OCI-LY3 (cell line): ENCODE measurements around the gene SPTSSB.

Experiments used
- H2AFZ ChIP-seq: fragments of 200-600, 300-600 bp; shearing (Covaris generic); 2 replicates; pipeline ENCODE4 v1.6.0; 2014; ENCODE audit warnings: antibody characterized with exemption, low read depth, low read length
- H3K27ac ChIP-seq: fragments of 200-600, 300-600 bp; sonication (generic); 2 replicates; pipeline ENCODE4 v1.5.1; 2014; ENCODE audit warnings: mild to moderate bottlenecking, low read length, moderate library complexity, mixed read lengths
- H3K27me3 ChIP-seq: fragments of 200-600, 300-600 bp; sonication (generic); 2 replicates; pipeline ENCODE4 v1.6.1; 2014; ENCODE audit warnings: low read depth, low read length, mixed read lengths
- H3K36me3 ChIP-seq: fragments of 200-600, 300-600 bp; sonication (generic); replicated peaks from 2 replicates; pipeline ENCODE3; 2014; ENCODE audit warnings: low read depth, low read length, mixed read lengths
- H3K4me1 ChIP-seq: fragments of 300-600, 200-600 bp; sonication (generic); 2 replicates; pipeline ENCODE4 v1.6.1; 2014; ENCODE audit warnings: low read length, mixed read lengths
- H3K4me2 ChIP-seq: fragments of 200-600, 300-600 bp; sonication (generic); 2 replicates; pipeline ENCODE4 v1.6.1; 2014; ENCODE audit warnings: low read length, mixed read lengths
- H3K4me3 ChIP-seq: fragments of 300-600, 200-600 bp; sonication (generic); 2 replicates; pipeline ENCODE4 v1.5.1; 2014; ENCODE audit warnings: antibody characterized with exemption, mild to moderate bottlenecking, low read length, moderate library complexity
- H3K79me2 ChIP-seq: fragments of 300-600, 200-600 bp; shearing (Covaris generic); 2 replicates; pipeline ENCODE4 v1.6.1; 2014; ENCODE audit warnings: mild to moderate bottlenecking, low read length, mixed read lengths
- H3K9ac ChIP-seq: fragments of 300-600, 200-600 bp; shearing (Covaris generic); 2 replicates; pipeline ENCODE4 v1.6.0; 2014; ENCODE audit warnings: mild to moderate bottlenecking, low read length, moderate library complexity
- H3K9me3 ChIP-seq: fragments of 200-600, 300-600 bp; shearing (Covaris generic); 2 replicates; pipeline ENCODE4 v1.6.1; 2014; ENCODE audit warnings: low read length, mixed read lengths; ENCODE audit not compliant: insufficient read depth
- H4K20me1 ChIP-seq: fragments of 200-600, 300-600 bp; sonication (generic); 2 replicates; pipeline ENCODE4 v1.6.1; 2016; ENCODE audit warnings: low read length, mixed read lengths; ENCODE audit not compliant: insufficient read depth
- EZH2phosphoT487 ChIP-seq: fragments of 200-600 bp; shearing (Covaris generic); IDR thresholded peaks from 2 replicates; pipeline ENCODE4 v1.6.1; 2018; ENCODE audit warnings: antibody characterized with exemption, mixed run types, low read depth
- TF ChIP-seq, protein P1 (sequence below): fragments of 200-600, 300-600 bp; sonication (generic); IDR thresholded peaks from 2 replicates; pipeline ENCODE4 v1.5.1; 2014; ENCODE audit warnings: antibody characterized with exemption, low read length, low read depth

Gene SPTSSB

DNA sequence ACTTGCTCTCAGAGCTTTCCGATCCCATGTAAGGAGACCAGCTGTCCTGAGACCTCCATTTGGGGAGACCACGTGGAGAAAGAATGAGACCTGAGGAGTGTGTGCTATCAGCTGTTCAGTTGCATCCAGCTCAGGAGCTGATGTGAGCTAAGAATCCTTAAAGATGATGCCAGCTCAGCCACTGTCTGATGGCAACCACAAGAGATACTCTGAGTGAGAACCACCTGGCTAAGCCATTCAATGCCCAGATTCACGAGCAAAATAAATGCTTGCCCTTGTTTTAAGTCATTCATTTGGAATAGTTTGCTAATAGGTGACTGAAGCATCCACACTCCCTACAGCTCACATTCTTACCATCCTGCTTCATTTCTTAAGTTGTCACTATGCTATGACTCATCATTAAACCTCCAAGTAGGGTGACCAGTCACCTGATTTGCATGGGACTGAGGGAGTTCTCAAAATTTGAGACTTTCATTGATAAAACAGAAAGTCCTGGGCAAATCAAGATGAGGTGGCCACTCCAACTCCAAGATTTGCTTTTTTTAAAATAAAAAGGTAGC, 56.4 kb downstream of the SPTSSB start:
- H3K36me3 ChIP-seq: no peaks in the 10 kb centered on the region
- no peak for TF ChIP-seq EZH2phosphoT487
- TF ChIP-seq, protein P1, sequence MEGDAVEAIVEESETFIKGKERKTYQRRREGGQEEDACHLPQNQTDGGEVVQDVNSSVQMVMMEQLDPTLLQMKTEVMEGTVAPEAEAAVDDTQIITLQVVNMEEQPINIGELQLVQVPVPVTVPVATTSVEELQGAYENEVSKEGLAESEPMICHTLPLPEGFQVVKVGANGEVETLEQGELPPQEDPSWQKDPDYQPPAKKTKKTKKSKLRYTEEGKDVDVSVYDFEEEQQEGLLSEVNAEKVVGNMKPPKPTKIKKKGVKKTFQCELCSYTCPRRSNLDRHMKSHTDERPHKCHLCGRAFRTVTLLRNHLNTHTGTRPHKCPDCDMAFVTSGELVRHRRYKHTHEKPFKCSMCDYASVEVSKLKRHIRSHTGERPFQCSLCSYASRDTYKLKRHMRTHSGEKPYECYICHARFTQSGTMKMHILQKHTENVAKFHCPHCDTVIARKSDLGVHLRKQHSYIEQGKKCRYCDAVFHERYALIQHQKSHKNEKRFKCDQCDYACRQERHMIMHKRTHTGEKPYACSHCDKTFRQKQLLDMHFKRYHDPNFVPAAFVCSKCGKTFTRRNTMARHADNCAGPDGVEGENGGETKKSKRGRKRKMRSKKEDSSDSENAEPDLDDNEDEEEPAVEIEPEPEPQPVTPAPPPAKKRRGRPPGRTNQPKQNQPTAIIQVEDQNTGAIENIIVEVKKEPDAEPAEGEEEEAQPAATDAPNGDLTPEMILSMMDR: no peak
- H2AFZ ChIP-seq: no peak overlapping the region

DNA sequence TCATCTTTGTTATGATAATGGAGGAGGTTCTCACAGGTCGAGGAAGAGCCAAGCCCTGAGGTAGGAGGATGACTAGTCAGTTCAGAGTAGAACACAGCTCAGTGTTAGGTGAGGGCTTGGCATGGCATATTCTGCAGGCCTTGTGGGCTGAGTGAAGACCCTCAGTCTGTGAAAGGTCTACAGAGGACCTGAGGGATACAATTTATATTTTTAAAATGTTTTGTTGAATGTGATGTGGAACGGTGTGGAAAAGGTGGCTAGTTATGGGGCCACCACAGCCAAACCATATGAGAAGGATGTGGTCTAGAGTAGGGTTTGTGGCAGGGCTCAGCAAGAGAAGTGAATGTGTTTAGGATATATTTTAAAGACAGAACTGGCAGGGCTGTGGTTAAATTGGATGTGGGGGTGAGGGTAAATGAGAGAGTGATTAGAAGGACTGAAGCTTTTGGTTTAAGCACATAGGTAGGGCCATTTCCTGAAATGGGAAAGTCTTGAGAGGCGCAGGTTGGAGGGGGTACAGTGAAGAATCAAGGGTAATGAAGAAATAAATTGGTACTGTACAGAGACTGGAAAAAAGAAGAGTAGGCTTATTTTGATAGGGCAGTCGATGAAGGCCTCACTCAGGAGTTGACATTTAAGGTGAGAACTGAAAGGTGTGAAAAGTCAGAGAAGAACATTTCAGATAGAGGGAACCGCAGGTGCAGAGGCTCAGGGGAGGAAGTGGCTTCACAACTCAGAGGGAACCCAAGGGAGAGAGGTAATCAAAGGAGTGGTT, 60.5 kb downstream of the SPTSSB start:
- Histone ChIP-seq H3K4me2 (no peak overlapping the region), H3K27ac (no peak overlapping the region), H2AFZ (no peak overlapping the region), H3K9ac (no peak overlapping the region), H3K27me3 (no peaks in the 10 kb centered on the region), H3K4me1 (peaks cover 26% of the 10 kb centered on the region), H3K79me2 (no peaks in the 10 kb centered on the region), H3K9me3 (no peaks in the 10 kb centered on the region), H3K4me3 (no peak overlapping the region), H4K20me1 (no peaks in the 10 kb centered on the region), H3K36me3 (peaks cover 3% of the 10 kb centered on the region)
- no peak for TF ChIP-seq EZH2phosphoT487
- TF ChIP-seq, protein P1: no peak

More for the DNA sequence above, 56.4 kb downstream of the SPTSSB start:
- Histone ChIP-seq H3K4me3 (no peak overlapping the region), H4K20me1 (no peaks in the 10 kb centered on the region), H3K4me2 (peak overlapping the region; percentile 37; the same call in 1 of the 2 replicates), H3K79me2 (no peaks in the 10 kb centered on the region), H3K9me3 (no peaks in the 10 kb centered on the region), H3K27me3 (no peaks in the 10 kb centered on the region), H3K9ac (no peak overlapping the region), H3K4me1 (peaks cover 26% of the 10 kb centered on the region), H3K27ac (no peak overlapping the region)

DNA sequence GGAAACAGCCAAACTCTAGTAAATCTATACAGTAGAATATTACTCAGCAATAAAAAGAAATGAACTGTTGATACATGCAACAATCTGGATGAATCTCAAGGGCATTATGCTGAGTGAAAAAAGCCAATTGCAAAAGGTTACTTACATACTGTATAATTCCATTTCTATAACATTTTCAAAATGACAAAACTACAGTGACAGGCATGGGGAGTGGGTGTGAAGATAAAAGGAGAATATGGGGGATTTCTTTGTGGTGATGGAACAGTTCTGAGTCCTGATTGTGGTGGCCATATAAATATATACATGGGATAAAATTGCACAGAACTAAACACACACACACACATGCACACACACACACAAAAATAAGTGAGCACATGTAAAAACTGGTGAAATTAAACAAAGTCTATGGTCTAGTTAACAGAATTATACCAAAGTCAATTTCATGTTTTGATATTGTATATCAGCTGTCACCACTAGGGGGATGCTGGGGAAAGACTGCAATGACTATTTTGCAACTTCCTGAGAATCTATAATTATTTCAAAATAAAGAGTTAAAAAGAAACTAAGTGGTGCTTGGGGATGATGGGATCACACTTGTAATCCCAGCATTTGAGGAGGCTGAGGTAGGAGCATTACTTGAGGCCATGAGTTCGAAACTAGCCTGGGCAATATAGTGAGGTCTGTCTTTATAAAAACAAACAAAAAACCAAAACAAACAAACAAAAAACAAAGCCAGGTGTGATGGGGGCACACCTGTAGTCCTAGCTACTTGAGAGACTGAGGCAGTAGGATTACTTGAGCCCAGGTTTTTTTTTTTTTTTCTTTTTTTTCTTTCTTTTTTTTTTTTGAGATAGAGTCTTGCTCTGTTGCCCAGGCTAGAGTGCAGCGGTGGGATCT, 66.0 kb downstream of the SPTSSB start:
- H4K20me1 ChIP-seq: no peaks in the 10 kb centered on the region

More for the DNA sequence above, 66.0 kb downstream of the SPTSSB start:
- no peak overlapping the region for H3K4me2 ChIP-seq
- H3K79me2 ChIP-seq: no peaks in the 10 kb centered on the region
- no peak overlapping the region for H3K4me3 ChIP-seq
- H3K4me1 ChIP-seq: no peaks in the 10 kb centered on the region
- H3K27ac ChIP-seq: no peak overlapping the region
- no peak for TF ChIP-seq EZH2phosphoT487
- TF ChIP-seq, protein P1: peak; percentile 69
- H3K36me3 ChIP-seq: peaks cover 3% of the 10 kb centered on the region
- no peaks in the 10 kb centered on the region for H3K27me3 ChIP-seq
- no peak overlapping the region for H3K9ac ChIP-seq
- H3K9me3 ChIP-seq: no peaks in the 10 kb centered on the region
- H2AFZ ChIP-seq: no peak overlapping the region
